Activated T-helper 17 cell treated with anti-CD3 and anti-CD28 coated beads, Interleukin-2, amount 50 U/mL, for 72 hours (primary cell): Measurements from ENCODE around the gene PISD. TPM values are rescaled to one million over a fixed set of nuclear protein-coding genes. Genes with fewer than 3 reads are reported as not detected.

Experiments
- ATAC-seq: fragments of 150-1000 bp; cut with Tn5 transposase; replicated peaks from 2 replicates; pipeline ENCODE4 v1.10.0; 2021; ENCODE audit warnings: mild to moderate bottlenecking, moderate library complexity
- H3K27ac Mint-ChIP-seq: one replicate; pipeline ENCODE4 v1.8.0; 2022; ENCODE audit warnings: mixed read lengths
- H3K27me3 Mint-ChIP-seq: one replicate; pipeline ENCODE4 v1.8.0; 2022; ENCODE audit warnings: mixed read lengths
- H3K36me3 Mint-ChIP-seq: one replicate; pipeline ENCODE4 v1.8.0; 2022; ENCODE audit warnings: low read depth, mild to moderate bottlenecking, mixed read lengths
- H3K4me1 Mint-ChIP-seq: one replicate; pipeline ENCODE4 v1.8.0; 2022; ENCODE audit warnings: mixed read lengths
- H3K4me3 Mint-ChIP-seq: one replicate; pipeline ENCODE4 v1.8.0; 2022; ENCODE audit warnings: mild to moderate bottlenecking, mixed read lengths
- H3K9me3 Mint-ChIP-seq: one replicate; pipeline ENCODE4 v1.8.0; 2022; ENCODE audit warnings: mixed read lengths
- total RNA-seq, 2 donors: library from RNA; stranded (reverse); gene quantifications; one replicate each; pipeline ENCODE4 v1.2.3, GENCODE V29; 2022

PISD gene
- total RNA-seq, 2 donors from 2014 or later, result 41.1 to 44.1 TPM

GRCh38 chr22:31613286-31613903, 48.6 kb downstream of the PISD start:
- ATAC-seq, result no peak
- Mint-ChIP-seq H3K27ac (no peak overlapping the region), H3K4me1 (peaks cover 24% of the 10 kb centered on the region), H3K27me3 (no peaks in the 10 kb centered on the region), H3K36me3 (peaks cover 78% of the 10 kb centered on the region), H3K9me3 (no peaks in the 10 kb centered on the region), H3K4me3 (no peak overlapping the region)

- Mint-ChIP-seq H3K36me3 (peaks cover 81% of the 10 kb centered on the region), H3K4me3 (no peak overlapping the region), H3K27me3 (no peaks in the 10 kb centered on the region), H3K4me1 (peaks cover 24% of the 10 kb centered on the region), H3K9me3 (no peaks in the 10 kb centered on the region), H3K27ac (no peak overlapping the region)
- no peak for ATAC-seq
Measured at GRCh38 chr22:31612891-31613285, 49.1 kb downstream of the PISD start.

GRCh38 chr22:31611061-31611760, 50.8 kb downstream of the PISD start:
- Mint-ChIP-seq H3K27me3 (no peaks in the 10 kb centered on the region), H3K27ac (no peak overlapping the region), H3K4me3 (no peak overlapping the region), H3K9me3 (no peaks in the 10 kb centered on the region), H3K4me1 (peaks cover 18% of the 10 kb centered on the region), H3K36me3 (peaks cover 70% of the 10 kb centered on the region)
- no peak for ATAC-seq

- ATAC-seq, result no peak
- peaks cover 70% of the 10 kb centered on the region for H3K36me3 Mint-ChIP-seq
- peak overlapping the region; percentile 30 for H3K27ac Mint-ChIP-seq
Measured at GRCh38 chr22:31610611-31611010, 51.4 kb downstream of the PISD start.

GRCh38 chr22:31609716-31610115, 52.3 kb downstream of the PISD start:
- H3K4me1 Mint-ChIP-seq, result peaks cover 6% of the 10 kb centered on the region

More at GRCh38 chr22:31610611-31611010, 51.4 kb downstream of the PISD start:
- no peaks in the 10 kb centered on the region for H3K9me3 Mint-ChIP-seq
- no peak overlapping the region for H3K4me3 Mint-ChIP-seq
- no peaks in the 10 kb centered on the region for H3K27me3 Mint-ChIP-seq
- H3K4me1 Mint-ChIP-seq, result peaks cover 12% of the 10 kb centered on the region

GRCh38 chr22:31607696-31608095, 54.3 kb downstream of the PISD start:
- H3K36me3 Mint-ChIP-seq, result peaks cover 77% of the 10 kb centered on the region
- no peak for ATAC-seq
- no peak overlapping the region for H3K4me3 Mint-ChIP-seq
- no peak overlapping the region for H3K27ac Mint-ChIP-seq
- no peaks in the 10 kb centered on the region for H3K4me1 Mint-ChIP-seq
- H3K27me3 Mint-ChIP-seq, result no peaks in the 10 kb centered on the region
- no peaks in the 10 kb centered on the region for H3K9me3 Mint-ChIP-seq

More at GRCh38 chr22:31609716-31610115, 52.3 kb downstream of the PISD start:
- Mint-ChIP-seq H3K9me3 (no peaks in the 10 kb centered on the region), H3K4me3 (no peak overlapping the region), H3K27ac (peak overlapping the region; percentile 30), H3K36me3 (peaks cover 70% of the 10 kb centered on the region), H3K27me3 (no peaks in the 10 kb centered on the region)
- ATAC-seq, result no peak

GRCh38 chr22:31605851-31606585, 56.0 kb downstream of the PISD start:
- H3K27ac Mint-ChIP-seq, result no peak overlapping the region
- H3K9me3 Mint-ChIP-seq, result no peaks in the 10 kb centered on the region
- H3K4me1 Mint-ChIP-seq, result no peaks in the 10 kb centered on the region
- H3K4me3 Mint-ChIP-seq, result no peak overlapping the region
- H3K36me3 Mint-ChIP-seq, result peaks cover 84% of the 10 kb centered on the region
- no peak for ATAC-seq
- no peaks in the 10 kb centered on the region for H3K27me3 Mint-ChIP-seq

GRCh38 chr22:31604746-31605705, 57.0 kb downstream of the PISD start:
- Mint-ChIP-seq H3K4me3 (no peak overlapping the region), H3K27me3 (no peaks in the 10 kb centered on the region), H3K36me3 (peaks cover 84% of the 10 kb centered on the region), H3K9me3 (no peaks in the 10 kb centered on the region), H3K27ac (peak overlapping the region; percentile 61), H3K4me1 (peaks cover 4% of the 10 kb centered on the region)
- no peak for ATAC-seq

GRCh38 chr22:31604137-31604705, 57.8 kb downstream of the PISD start:
- H3K4me3 Mint-ChIP-seq, result no peak overlapping the region
- H3K27me3 Mint-ChIP-seq, result no peaks in the 10 kb centered on the region
- H3K36me3 Mint-ChIP-seq, result peaks cover 76% of the 10 kb centered on the region
- ATAC-seq, result no peak
- H3K27ac Mint-ChIP-seq, result peak overlapping the region; percentile 24
- H3K9me3 Mint-ChIP-seq, result no peaks in the 10 kb centered on the region
- H3K4me1 Mint-ChIP-seq, result peaks cover 4% of the 10 kb centered on the region

- no peak overlapping the region for H3K4me3 Mint-ChIP-seq
- no peaks in the 10 kb centered on the region for H3K9me3 Mint-ChIP-seq
- H3K4me1 Mint-ChIP-seq, result peaks cover 4% of the 10 kb centered on the region
- H3K27ac Mint-ChIP-seq, result peak overlapping the region; percentile 24
- ATAC-seq, result no peak
- no peaks in the 10 kb centered on the region for H3K27me3 Mint-ChIP-seq
- peaks cover 72% of the 10 kb centered on the region for H3K36me3 Mint-ChIP-seq
Measured at GRCh38 chr22:31603574-31603973, 58.4 kb downstream of the PISD start.

- H3K27ac Mint-ChIP-seq, result peak overlapping the region; percentile 48
- peaks cover 4% of the 10 kb centered on the region for H3K4me1 Mint-ChIP-seq
- peaks cover 70% of the 10 kb centered on the region for H3K36me3 Mint-ChIP-seq
- no peak for ATAC-seq
- H3K4me3 Mint-ChIP-seq, result no peak overlapping the region
- no peaks in the 10 kb centered on the region for H3K27me3 Mint-ChIP-seq
- no peaks in the 10 kb centered on the region for H3K9me3 Mint-ChIP-seq
Measured at GRCh38 chr22:31603081-31603525, 58.9 kb downstream of the PISD start.

GRCh38 chr22:31602259-31602952, 59.6 kb downstream of the PISD start:
- peak overlapping the region; percentile 48 for H3K27ac Mint-ChIP-seq
- no peaks in the 10 kb centered on the region for H3K27me3 Mint-ChIP-seq
- H3K36me3 Mint-ChIP-seq, result peaks cover 70% of the 10 kb centered on the region

GRCh38 chr22:31595271-31595670, 66.7 kb downstream of the PISD start:
- Mint-ChIP-seq H3K27ac (peak overlapping the region; percentile 31), H3K36me3 (peaks cover 32% of the 10 kb centered on the region), H3K4me1 (peaks cover 9% of the 10 kb centered on the region), H3K4me3 (no peak overlapping the region), H3K27me3 (no peaks in the 10 kb centered on the region), H3K9me3 (no peaks in the 10 kb centered on the region)
- no peak for ATAC-seq

More at GRCh38 chr22:31602259-31602952, 59.6 kb downstream of the PISD start:
- H3K4me1 Mint-ChIP-seq, result peaks cover 4% of the 10 kb centered on the region
- H3K9me3 Mint-ChIP-seq, result no peaks in the 10 kb centered on the region
- no peak for ATAC-seq
- H3K4me3 Mint-ChIP-seq, result no peak overlapping the region
